Measurements from ENCODE around the gene AMFR.
"Not testable (repeated sequence)": the region's sequence is repeated elsewhere in the genome, so short reads cannot be mapped to it uniquely, and the experiment has no call there.

Gene AMFR

DNA sequence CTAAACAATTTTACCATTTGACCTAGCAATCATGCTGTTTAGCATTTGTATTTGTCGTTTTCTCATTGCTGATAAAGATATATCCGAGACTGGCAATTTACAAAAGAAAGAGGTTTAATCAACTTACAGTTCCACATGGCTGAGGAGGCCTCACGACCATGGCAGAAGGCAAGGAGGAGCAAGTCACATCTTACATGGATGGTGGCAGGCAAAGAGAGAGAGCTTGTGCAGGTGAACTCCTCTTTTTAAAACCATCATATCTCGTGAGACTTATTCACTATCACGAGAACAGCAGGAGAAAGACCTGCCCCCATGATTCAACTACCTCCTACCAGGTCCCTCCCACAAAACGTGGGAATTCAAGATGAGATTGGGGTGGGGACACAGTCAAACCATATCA lies 46.3 kb downstream of the AMFR start:
- not testable (repeated sequence) for H4K8ac ChIP-seq (ENCODE audit: low read depth, low read length); H2AFZ ChIP-seq (ENCODE audit: insufficient read depth, low read length, poor library complexity); H3K4ac ChIP-seq (ENCODE audit: low read depth, low read length); H3K79me1 ChIP-seq (ENCODE audit: low read length); H4K12ac ChIP-seq (ENCODE audit: low read depth, low read length); H3K23ac ChIP-seq (ENCODE audit: low read length); H3K27ac ChIP-seq (ENCODE audit: low read depth, low read length); H3K9ac ChIP-seq (ENCODE audit: low read length); H3K4me1 ChIP-seq (ENCODE audit: control insufficient read depth in 1 of 2, insufficient read depth in 2 of 2, low read length in 2 of 2); H2BK5ac ChIP-seq (ENCODE audit: low read depth, low read length, poor library complexity); H3K9me3 ChIP-seq (ENCODE audit: insufficient read depth, low read depth, low read length); H2AK5ac ChIP-seq (ENCODE audit: low read length); H3K4me3 ChIP-seq (ENCODE audit: low read depth, low read length); H3K18ac ChIP-seq (ENCODE audit: low read length); H3K4me2 ChIP-seq (ENCODE audit: low read length); H3K27me3 ChIP-seq (ENCODE audit: insufficient read depth, low read length); H3K14ac ChIP-seq (ENCODE audit: low read length); H4K91ac ChIP-seq (ENCODE audit: low read depth, low read length); H2BK12ac ChIP-seq (ENCODE audit: low read length); DNase-seq; H2BK120ac ChIP-seq (ENCODE audit: insufficient read depth, low read length, poor library complexity); H3K79me2 ChIP-seq (ENCODE audit: control insufficient read depth, insufficient read depth, low read length, poor library complexity)
- peaks cover 9 to 14% of the 10 kb centered on the region in 2 experiments for H3K36me3 ChIP-seq (ENCODE audit: control insufficient read depth in 1 of 2, insufficient read depth in 2 of 2, low read length in 2 of 2)
- WGBS (ENCODE audit: extremely low coverage, insufficient coverage, insufficient read length): no CpG with 5 or more reads among the region's 6 CpGs

DNA sequence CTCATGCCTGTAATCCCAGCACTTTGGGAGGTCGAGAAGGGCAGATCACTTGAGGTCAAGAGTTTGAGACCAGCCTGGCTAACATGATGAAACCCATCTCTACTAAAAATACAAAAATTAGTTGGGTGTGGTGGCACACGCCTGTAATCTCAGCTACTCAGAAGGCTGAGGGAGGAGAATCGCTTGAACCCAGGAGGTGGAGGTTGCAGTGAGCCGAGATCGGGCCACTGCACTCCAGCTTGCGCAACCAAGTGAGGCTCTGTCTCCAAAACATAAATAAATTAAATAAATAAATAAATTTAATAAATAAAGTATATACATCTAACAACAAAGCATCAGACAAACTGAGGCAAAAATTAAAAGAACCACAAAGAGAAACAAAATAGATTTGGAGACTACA lies 49.6 kb downstream of the AMFR start:
- H4K12ac ChIP-seq (ENCODE audit: low read depth, low read length); H3K4me2 ChIP-seq (ENCODE audit: low read length); H3K18ac ChIP-seq (ENCODE audit: low read length); H3K4me1 ChIP-seq (ENCODE audit: control insufficient read depth in 1 of 2, insufficient read depth in 2 of 2, low read length in 2 of 2); H3K14ac ChIP-seq (ENCODE audit: low read length); H3K79me1 ChIP-seq (ENCODE audit: low read length); H3K4ac ChIP-seq (ENCODE audit: low read depth, low read length); H3K9ac ChIP-seq (ENCODE audit: low read length); H3K79me2 ChIP-seq (ENCODE audit: control insufficient read depth, insufficient read depth, low read length, poor library complexity); H3K4me3 ChIP-seq (ENCODE audit: low read depth, low read length); H2AK5ac ChIP-seq (ENCODE audit: low read length); H4K8ac ChIP-seq (ENCODE audit: low read depth, low read length); H4K91ac ChIP-seq (ENCODE audit: low read depth, low read length); H2BK12ac ChIP-seq (ENCODE audit: low read length); H3K9me3 ChIP-seq (ENCODE audit: insufficient read depth, low read depth, low read length); H3K23ac ChIP-seq (ENCODE audit: low read length); H3K27ac ChIP-seq (ENCODE audit: low read depth, low read length); H2AFZ ChIP-seq (ENCODE audit: insufficient read depth, low read length, poor library complexity); DNase-seq; H3K27me3 ChIP-seq (ENCODE audit: insufficient read depth, low read length); H2BK5ac ChIP-seq (ENCODE audit: low read depth, low read length, poor library complexity); H2BK120ac ChIP-seq (ENCODE audit: insufficient read depth, low read length, poor library complexity): not testable (repeated sequence)
- no CpG with 5 or more reads among the region's 6 CpGs for WGBS (ENCODE audit: extremely low coverage, insufficient coverage, insufficient read length)
- H3K36me3 ChIP-seq (ENCODE audit: control insufficient read depth in 1 of 2, insufficient read depth in 2 of 2, low read length in 2 of 2): peaks cover 9 to 10% of the 10 kb centered on the region in 2 experiments

DNA sequence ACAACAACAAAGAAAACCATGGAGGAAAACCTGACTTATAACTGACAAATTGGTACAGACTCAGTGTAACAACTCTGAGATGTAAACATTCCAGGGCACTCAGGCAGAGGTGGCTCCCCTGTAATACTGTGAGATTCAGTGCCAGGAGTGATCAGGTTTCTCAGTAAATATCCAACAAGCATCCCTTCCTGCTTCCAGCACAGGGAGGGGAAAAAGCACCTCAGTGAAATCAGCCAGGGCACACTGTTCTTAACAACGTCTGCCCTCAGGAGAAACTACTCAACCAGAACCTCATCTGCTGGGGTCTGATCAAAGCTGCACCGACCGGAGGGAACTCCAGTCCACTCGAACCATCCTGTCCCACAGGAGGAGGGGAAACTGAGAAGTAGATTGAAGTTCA lies 52.3 kb downstream of the AMFR start:
- Histone ChIP-seq H3K4me2 (ENCODE audit: low read length) (no peak overlapping the region), H3K27me3 (ENCODE audit: insufficient read depth, low read length) (no peaks in the 10 kb centered on the region), H3K23ac (ENCODE audit: low read length) (no peak overlapping the region), H3K9me3 (ENCODE audit: insufficient read depth, low read depth, low read length) (no peaks in the 10 kb centered on the region), H4K8ac (ENCODE audit: low read depth, low read length) (peak overlapping the region; percentile 31), H2BK5ac (ENCODE audit: low read depth, low read length, poor library complexity) (no peak overlapping the region), H3K27ac (ENCODE audit: low read depth, low read length) (no peak overlapping the region), H4K12ac (ENCODE audit: low read depth, low read length) (no peak overlapping the region), H3K79me2 (ENCODE audit: control insufficient read depth, insufficient read depth, low read length, poor library complexity) (no peaks in the 10 kb centered on the region), H2AFZ (ENCODE audit: insufficient read depth, low read length, poor library complexity) (no peak overlapping the region), H2BK120ac (ENCODE audit: insufficient read depth, low read length, poor library complexity) (no peak overlapping the region), H3K4me3 (ENCODE audit: low read depth, low read length) (no peak overlapping the region), H4K91ac (ENCODE audit: low read depth, low read length) (no peak overlapping the region), H3K4me1 (ENCODE audit: control insufficient read depth in 1 of 2, insufficient read depth in 2 of 2, low read length in 2 of 2) (peaks cover 0 to 2% of the 10 kb centered on the region in 2 experiments), H3K14ac (ENCODE audit: low read length) (no peak overlapping the region), H3K36me3 (ENCODE audit: control insufficient read depth in 1 of 2, insufficient read depth in 2 of 2, low read length in 2 of 2) (peaks cover 2 to 3% of the 10 kb centered on the region in 2 experiments), H3K18ac (ENCODE audit: low read length) (no peak overlapping the region), H3K4ac (ENCODE audit: low read depth, low read length) (no peak overlapping the region), H3K9ac (ENCODE audit: low read length) (no peak overlapping the region), H2BK12ac (ENCODE audit: low read length) (no peak overlapping the region), H3K79me1 (ENCODE audit: low read length) (no peaks in the 10 kb centered on the region), H2AK5ac (ENCODE audit: low read length) (no peak overlapping the region)
- no CpG with 5 or more reads among the region's 4 CpGs for WGBS (ENCODE audit: extremely low coverage, insufficient coverage, insufficient read length)
- DNase-seq: no peak

DNA sequence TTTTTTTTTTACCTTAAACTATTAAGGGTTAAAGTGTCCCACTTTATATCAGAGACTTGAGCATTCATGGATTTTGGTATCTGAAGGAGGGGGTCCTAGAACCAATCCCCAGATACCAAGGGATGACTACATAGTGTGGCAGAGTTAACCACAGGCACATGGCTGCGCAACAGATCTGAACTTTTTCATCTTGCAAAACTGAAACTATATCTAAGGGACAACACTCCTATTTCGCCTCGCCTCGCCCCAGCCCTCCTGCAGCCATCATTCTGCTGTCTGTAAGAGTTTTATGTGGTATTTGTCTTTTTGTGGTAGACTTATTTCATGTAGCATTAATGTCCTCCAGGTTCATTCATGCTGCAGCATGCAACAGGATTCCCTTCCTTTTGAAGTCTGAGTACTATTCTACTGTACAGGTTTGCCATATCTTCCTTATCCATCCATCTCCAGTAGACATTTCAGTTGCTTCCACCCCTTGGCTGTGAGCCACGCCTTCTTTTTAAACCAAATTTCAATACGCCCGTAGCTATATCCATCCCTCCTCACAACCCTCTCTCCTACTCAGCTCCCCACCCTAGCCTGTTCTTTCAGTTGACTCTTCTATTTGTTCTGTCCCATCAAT lies 53.2 kb downstream of the AMFR start:
- Histone ChIP-seq H2BK5ac (ENCODE audit: low read depth, low read length, poor library complexity) (no peak overlapping the region), H3K18ac (ENCODE audit: low read length) (no peak overlapping the region), H3K79me1 (ENCODE audit: low read length) (no peaks in the 10 kb centered on the region), H3K27me3 (ENCODE audit: insufficient read depth, low read length) (no peaks in the 10 kb centered on the region), H3K4me3 (ENCODE audit: low read depth, low read length) (no peak overlapping the region), H3K9ac (ENCODE audit: low read length) (no peak overlapping the region), H2BK12ac (ENCODE audit: low read length) (no peak overlapping the region), H3K4ac (ENCODE audit: low read depth, low read length) (no peak overlapping the region), H4K8ac (ENCODE audit: low read depth, low read length) (no peak overlapping the region), H3K4me2 (ENCODE audit: low read length) (no peak overlapping the region), H3K23ac (ENCODE audit: low read length) (no peak overlapping the region), H3K14ac (ENCODE audit: low read length) (no peak overlapping the region), H3K4me1 (ENCODE audit: control insufficient read depth in 1 of 2, insufficient read depth in 2 of 2, low read length in 2 of 2) (peaks cover 0 to 2% of the 10 kb centered on the region in 2 experiments), H3K9me3 (ENCODE audit: insufficient read depth, low read depth, low read length) (peaks cover 3% of the 10 kb centered on the region), H3K36me3 (ENCODE audit: control insufficient read depth in 1 of 2, insufficient read depth in 2 of 2, low read length in 2 of 2) (peaks cover 6 to 9% of the 10 kb centered on the region in 2 experiments), H4K91ac (ENCODE audit: low read depth, low read length) (no peak overlapping the region), H3K79me2 (ENCODE audit: control insufficient read depth, insufficient read depth, low read length, poor library complexity) (no peaks in the 10 kb centered on the region), H2BK120ac (ENCODE audit: insufficient read depth, low read length, poor library complexity) (no peak overlapping the region), H2AK5ac (ENCODE audit: low read length) (no peak overlapping the region), H4K12ac (ENCODE audit: low read depth, low read length) (no peak overlapping the region), H3K27ac (ENCODE audit: low read depth, low read length) (no peak overlapping the region), H2AFZ (ENCODE audit: insufficient read depth, low read length, poor library complexity) (no peak overlapping the region)
- peak in 1 of 2 donors; percentile 19 for DNase-seq
- WGBS (ENCODE audit: extremely low coverage, insufficient coverage, insufficient read length): 100% methylated on average over 3 of the region's 7 CpGs
